Hypothalamus (tissue), 51 donors: ENCODE measurements around the gene TTC12.
A peak's percentile ranks its signal among the peaks of the same experiment; 100 is the strongest.

ENCODE experiments used
- DNase-seq, 51 donors: peaks; one replicate each; lab custom pipeline; 2025; lab: John Stamatoyannopoulos, UW

The TTC12 gene

DNA sequence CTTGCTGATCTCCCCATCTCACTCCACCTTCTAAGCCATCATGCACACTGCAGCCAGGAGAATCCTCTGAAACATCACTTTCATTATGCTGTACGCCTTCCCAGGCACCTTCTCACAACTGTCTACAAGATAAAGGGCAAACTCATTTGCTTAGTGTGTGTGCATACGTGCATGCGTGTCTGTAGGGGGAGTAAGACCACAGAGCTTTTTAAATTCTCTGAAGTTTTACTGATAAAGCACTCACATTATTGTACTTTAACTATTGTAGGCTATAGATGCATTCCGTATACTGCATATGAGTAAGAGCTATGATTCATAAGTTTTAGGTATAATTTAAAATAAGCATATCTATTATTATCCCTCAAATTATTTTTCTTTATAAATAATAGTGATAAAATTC, 57.9 kb downstream of the TTC12 start:
- no peak for DNase-seq

DNA sequence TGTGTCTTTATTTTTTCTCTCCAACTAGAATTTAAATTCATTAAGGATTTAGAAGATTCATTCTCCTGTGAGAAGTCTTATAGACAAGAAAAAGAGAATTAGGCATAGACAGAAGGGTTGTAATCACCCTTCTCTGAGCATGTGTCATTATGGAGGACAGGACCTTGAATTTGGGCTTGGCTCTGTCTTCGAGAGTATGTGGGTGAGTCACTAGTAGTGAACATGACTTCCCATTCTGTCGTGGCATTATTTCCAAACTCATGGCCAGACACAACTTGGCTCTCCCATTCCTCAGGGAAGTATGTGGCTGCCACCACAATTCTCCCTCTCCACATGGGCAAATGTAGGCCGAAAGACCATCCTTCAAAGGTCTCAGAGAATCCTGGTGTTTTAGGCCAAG, 58.9 kb downstream of the TTC12 start:
- DNase-seq: no peak

DNA sequence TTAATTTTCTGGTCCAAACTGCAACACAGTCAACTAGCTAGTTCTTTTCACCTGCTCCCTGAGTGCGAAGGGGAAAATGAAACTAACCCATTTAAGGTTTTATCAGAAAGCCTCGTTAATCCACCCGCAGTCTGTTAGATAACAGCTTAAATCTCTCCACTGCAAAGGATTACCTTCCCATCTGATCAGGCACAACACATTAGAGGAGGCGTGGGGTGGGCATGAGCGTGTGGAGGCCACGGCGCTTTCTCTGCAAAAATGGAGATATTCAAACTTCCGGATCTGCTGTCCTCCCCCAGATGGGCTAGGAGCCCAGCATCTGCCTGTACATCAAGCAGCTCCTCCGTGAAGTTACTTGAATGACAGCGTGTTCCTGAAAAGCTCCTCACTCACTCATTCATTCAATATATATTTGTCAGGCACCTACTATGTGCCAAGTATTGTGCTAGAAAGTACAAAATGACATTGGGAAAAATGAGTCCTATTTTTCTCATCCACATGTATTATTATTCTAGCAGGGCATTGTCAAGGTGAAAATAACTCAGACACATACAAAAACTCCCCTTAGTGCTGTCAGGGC, 59.7 kb downstream of the TTC12 start:
- no peak for DNase-seq

- DNase-seq: no peak
These were observed 61.0 kb downstream of the TTC12 start for GRCh38 chr11:113375402-113375801.

DNA sequence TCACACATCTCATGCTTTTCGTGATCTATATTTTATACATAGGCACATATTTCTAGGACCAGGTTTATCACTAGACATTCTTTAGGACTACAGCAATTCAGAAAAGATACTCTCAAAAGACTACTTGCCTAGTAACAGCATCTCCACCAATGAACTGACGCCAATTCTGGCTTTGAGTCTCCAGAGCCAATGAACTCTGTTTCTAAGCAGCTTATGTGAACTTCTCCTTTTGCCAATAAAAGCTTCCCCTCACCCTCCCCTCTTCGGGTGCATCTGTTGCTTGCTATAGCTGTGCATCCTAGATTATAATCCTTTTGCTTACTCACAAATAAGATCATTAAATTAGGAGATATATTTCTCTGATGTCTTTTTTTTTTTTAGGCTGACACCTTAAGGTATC, 61.8 kb downstream of the TTC12 start:
- peak in 1 of 51 donors; percentile 10 for DNase-seq

DNA sequence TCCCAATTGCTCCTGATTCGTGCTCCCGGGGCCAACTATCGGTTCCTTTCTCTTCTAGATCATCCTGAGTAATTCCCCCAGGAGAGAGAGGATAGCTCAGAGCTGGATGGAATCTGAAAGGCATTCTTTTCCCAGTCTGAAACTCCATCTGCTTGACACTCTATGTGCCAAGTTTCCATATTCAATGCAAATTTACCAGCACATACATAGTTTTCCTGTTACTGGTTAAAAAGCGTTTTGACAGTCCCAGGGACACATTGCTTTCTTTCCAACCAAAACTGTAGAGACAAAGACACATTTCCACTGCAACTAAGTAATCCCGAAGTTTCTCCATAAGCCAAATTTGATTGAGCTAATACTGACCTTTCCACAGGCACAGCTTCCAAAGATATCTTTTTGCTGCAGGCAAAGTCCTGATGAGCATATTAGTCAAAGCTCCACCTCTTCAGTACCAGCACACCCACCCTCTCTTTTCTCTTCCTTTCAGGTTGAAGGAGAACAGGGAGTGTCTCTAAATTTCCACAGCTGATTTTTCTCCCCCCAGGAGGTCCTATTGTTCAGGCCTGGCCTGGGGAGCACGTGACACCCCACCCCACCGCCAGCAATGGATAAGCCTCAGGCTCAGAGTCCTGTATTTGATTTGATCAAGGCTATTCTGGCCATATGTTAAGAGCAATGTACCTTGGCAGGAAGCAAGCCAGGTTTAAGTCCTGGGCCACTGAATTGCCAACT, 63.5 kb downstream of the TTC12 start:
- DNase-seq: no peak

GRCh38 chr11:113378692-113379091, 64.3 kb downstream of the TTC12 start:
- DNase-seq: no peak

DNA sequence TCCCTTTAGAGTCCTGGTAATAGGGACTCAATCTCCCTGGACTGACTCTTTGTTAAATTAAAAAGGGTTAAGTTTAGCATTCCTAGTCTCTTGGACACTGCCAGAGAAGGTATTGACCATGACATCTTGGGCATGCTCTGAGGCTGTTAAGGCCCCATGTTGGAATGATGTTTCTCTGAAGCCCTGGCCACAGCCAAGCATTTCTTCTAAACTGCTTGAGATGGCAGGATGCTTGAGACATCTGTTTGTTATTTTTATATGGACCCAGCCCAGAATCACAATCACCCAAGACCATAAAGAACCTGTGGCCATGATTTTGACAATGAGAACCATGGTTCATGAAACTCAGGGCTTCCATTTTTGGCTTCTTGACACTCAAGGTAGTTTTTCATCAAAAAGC, 67.7 kb downstream of the TTC12 start:
- DNase-seq: no peak

GRCh38 chr11:113384551-113384950, 70.2 kb downstream of the TTC12 start:
- DNase-seq: no peak

DNA sequence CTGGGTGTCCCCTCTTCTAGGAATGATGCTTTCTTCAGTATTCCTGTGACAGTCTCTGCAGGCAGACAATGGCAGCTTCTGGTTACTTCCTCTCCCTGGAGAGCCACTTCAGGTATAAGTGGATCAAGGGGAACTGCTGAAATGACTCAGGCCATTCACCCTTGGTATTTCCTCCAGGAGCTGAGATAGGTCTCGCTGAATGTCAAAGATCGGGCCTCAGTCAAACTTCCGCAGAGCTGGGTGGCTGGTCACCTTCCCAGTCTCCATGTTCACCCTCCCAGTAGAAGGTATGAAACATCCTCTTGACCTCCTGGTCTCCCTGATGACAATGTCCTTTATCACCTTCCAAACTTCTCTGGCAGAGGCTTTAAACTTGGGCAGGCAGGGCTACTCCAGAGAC, 71.4 kb downstream of the TTC12 start:
- DNase-seq: no peak

DNA sequence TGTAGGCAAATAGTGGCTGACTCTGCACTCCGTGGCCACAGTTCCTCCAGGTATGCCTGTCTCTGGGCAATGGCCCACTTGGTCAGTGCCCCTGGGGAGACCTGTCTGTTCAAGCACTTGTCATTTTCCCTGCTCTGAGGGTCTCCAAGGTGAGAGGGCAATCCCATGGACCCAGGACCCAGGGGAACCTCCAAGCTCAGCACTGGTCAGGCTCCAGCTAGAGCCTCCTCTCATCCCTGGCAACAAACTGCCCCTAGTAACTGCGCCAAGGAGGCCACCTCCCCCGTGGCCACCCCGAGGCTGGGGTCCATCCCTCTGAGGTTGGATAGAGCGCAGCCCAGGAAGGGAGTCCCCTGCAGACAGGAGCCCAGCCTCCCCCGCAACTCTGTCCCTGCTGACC, 72.5 kb downstream of the TTC12 start:
- no peak for DNase-seq

DNA sequence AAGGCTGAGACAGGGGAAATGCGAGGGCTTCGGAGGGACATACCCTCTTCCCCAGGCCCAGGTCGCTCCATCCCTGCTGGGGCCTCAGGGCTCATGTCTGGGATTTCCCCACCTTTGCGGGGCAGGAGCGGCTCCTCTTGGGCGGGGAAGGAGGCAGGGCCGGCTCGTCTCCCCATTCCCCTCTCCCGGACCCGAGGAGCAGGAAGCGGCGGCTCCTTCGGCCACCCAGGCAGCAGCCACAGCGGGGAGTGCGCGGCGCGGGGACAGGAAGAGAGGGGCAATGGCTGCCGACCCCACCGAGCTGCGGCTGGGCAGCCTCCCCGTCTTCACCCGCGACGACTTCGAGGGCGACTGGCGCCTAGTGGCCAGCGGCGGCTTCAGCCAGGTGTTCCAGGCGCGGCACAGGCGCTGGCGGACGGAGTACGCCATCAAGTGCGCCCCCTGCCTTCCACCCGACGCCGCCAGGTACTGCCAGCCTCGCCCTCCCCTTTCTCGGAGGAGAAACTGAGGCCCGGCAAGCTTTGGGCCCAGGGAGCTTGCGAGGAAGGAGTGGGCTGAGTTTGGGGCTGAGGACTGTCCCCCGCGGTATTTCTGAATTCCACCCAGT, 73.3 kb downstream of the TTC12 start, which contains the start of gene ANKK1:
Gene ANKK1, plus strand, starts transcription at position 175 of the 607 bp plus-strand sequence. Its CDS starts 106 bp downstream, at position 281.
- no peak for DNase-seq

DNA sequence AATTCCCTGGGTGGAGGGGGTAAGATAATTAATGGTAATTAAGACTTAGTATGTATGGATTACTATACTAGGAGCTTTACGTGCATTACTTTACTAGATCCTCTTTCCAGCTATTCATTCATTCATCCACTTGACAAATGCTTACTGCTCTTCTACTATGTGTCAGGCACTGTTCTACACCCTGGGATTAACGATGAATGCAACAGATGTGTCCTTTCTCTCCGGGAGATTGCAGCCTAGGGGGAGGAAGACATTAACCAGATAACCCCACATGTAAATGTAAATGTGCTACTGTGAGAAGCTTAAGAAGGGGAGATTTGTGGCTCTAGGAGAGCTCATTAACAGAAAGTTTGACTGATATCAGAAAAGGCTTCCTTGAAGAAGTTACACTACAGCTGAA, 74.9 kb downstream of the TTC12 start:
- DNase-seq: no peak

DNA sequence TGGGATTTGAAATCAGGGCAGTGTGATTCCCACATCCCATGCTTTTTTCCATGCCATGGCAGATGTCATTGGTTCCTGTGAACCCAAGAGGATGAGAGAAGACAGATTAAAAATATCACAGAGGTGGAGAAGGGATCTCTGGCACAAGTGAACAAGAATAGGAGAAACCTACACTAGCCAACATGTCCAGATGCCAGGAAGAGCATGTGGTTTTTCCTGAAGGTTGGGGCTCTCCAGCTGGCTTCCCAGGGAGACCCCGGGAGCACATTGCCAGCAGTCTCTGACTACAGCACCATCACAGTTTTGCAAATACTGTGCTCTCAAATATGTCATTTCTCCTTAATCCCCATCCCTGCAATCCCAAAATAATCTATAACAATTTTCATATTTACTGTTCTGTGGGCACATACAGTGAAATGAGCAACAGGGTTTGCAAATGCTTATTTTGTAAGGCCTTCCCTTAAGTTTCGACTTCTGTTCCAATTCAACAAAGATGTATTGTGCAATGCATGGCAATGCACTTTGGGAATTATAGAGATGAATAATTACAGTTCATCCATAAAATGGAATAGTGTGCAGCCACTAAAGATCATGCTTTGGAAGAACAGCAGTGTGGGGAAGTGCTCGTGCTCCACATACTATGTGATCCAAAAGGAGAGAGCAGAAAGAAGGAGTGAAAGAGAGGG, 78.0 kb downstream of the TTC12 start:
- no peak for DNase-seq

DNA sequence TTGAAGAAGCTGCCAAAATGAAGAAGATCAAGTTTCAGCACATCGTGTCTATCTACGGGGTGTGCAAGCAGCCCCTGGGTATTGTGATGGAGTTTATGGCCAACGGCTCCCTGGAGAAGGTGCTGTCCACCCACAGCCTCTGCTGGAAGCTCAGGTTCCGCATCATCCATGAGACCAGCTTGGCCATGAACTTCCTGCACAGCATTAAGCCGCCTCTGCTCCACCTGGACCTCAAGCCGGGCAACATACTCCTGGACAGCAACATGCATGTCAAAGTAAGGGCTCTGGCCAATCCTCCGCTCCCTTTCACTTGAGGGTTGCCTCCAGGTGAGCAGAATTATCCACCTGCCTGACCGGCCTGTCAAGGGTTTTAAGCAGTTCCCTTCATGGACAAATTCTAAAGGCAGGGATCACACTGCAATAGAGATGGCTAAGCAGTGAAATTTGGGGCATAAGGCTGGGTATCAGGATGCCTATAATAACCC, 79.2 kb downstream of the TTC12 start:
- no peak for DNase-seq

- DNase-seq: no peak
These were observed 80.5 kb downstream of the TTC12 start for GRCh38 chr11:113394919-113395318.

GRCh38 chr11:113395782-113396336, 81.5 kb downstream of the TTC12 start:
- DNase-seq: no peak

GRCh38 chr11:113396690-113397089, 82.3 kb downstream of the TTC12 start:
- DNase-seq: no peak

- DNase-seq: no peak
These were observed 82.8 kb downstream of the TTC12 start for GRCh38 chr11:113397212-113397611.

DNA sequence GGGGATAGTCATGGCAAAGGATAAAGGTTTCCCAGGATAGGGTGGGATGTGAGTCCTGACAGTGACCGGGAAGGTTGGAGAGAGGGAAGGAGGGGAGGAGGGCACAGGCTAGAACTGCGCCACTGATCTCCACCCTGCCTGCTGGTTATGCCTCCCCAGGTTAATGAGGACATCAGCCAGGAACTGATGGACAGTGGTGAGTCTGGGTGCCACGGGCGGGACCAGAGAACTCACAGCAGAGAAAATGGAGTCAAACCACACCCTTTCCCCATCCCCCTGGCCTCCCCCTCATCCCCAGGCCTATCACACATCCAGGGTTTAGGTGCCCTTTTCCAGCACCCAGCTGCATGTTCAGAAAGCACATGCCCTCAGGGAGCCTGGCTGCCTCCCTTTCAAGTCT, 83.4 kb downstream of the TTC12 start:
- no peak for DNase-seq
